Coronary artery (tissue), 2 donors: Measurements from ENCODE around the gene PHETA2.
"Not testable (repeated sequence)": the region's sequence is repeated elsewhere in the genome, so short reads cannot be mapped to it uniquely, and the experiment has no call there.

Source experiments
- DNase-seq: peaks from one replicate; pipeline ENCODE4 v3.0.0-alpha.2; 2017; ENCODE audit warnings: low spot score
- H3K27ac ChIP-seq, 2 donors: fragments of 200-600 bp; sonication (generic); one replicate each; pipeline ENCODE4 v1.5.1; 2016 to 2019
- H3K4me3 ChIP-seq: fragments of 200-600 bp; sonication (generic); 2 replicates; pipeline ENCODE4 v1.5.1; 2016; ENCODE audit warnings: mild to moderate bottlenecking, moderate library complexity
- CTCF ChIP-seq: fragments of 200-600 bp; sonication (generic); IDR thresholded peaks from one replicate; pipeline ENCODE4 v1.5.1; 2019; ENCODE audit warnings: antibody characterized with exemption

PHETA2 gene

GRCh38 chr22:42080287-42080686, 6.2 kb downstream of the PHETA2 start:
- TF ChIP-seq CTCF = no peak
- DNase-seq = peak; percentile 73
- Histone ChIP-seq H3K27ac (peak overlapping the region; percentile 95 to 98), H3K4me3 (peak overlapping the region; percentile 87)

- Histone ChIP-seq H3K4me3 (no peak overlapping the region), H3K27ac (no peak overlapping the region)
- no peak for TF ChIP-seq CTCF
- DNase-seq = no peak
These were observed 9.1 kb downstream of the PHETA2 start for GRCh38 chr22:42083119-42083518.

GRCh38 chr22:42084874-42085273, 10.8 kb downstream of the PHETA2 start:
- no peak for TF ChIP-seq CTCF
- H3K4me3 ChIP-seq = no peak overlapping the region
- no peak overlapping the region for H3K27ac ChIP-seq
- no peak for DNase-seq

GRCh38 chr22:42086051-42086450, 12.0 kb downstream of the PHETA2 start:
- no peak overlapping the region for H3K27ac ChIP-seq

GRCh38 chr22:42090596-42091454, 16.8 kb downstream of the PHETA2 start, which contains the start of gene NDUFA6:
TSS of gene NDUFA6 (minus strand) at chr22:42090772. CDS start at chr22:42090744, 28 bp downstream.
- Histone ChIP-seq H3K27ac (peak within 1 kb of the TSS; percentile 85 to 96), H3K4me3 (peak within 1 kb of the TSS; percentile 87)
- peak; percentile 88 for TF ChIP-seq CTCF
- peak; percentile 99 for DNase-seq

More at GRCh38 chr22:42086051-42086450, 12.0 kb downstream of the PHETA2 start:
- no peak for DNase-seq
- TF ChIP-seq CTCF = no peak
- H3K4me3 ChIP-seq = no peak overlapping the region

GRCh38 chr22:42091455-42091782, 17.4 kb downstream of the PHETA2 start:
- peak; percentile 74 for DNase-seq
- H3K27ac ChIP-seq = peak overlapping the region; percentile 85 to 96
- peak overlapping the region; percentile 87 for H3K4me3 ChIP-seq
- TF ChIP-seq CTCF = no peak

GRCh38 chr22:42101199-42101598, 27.2 kb downstream of the PHETA2 start:
- DNase-seq = no peak
- Histone ChIP-seq H3K4me3 (no peak overlapping the region), H3K27ac (no peak overlapping the region)
- TF ChIP-seq CTCF = no peak

- DNase-seq, H3K4me3 ChIP-seq, H3K27ac ChIP-seq: not testable (repeated sequence)
These were observed 30.3 kb downstream of the PHETA2 start for GRCh38 chr22:42104332-42104860.
